ENCODE measurements around the gene CFAP53.
A peak's percentile ranks its signal among the peaks of the same experiment; 100 is the strongest.

Gene CFAP53

GRCh38 chr18:50280707-50281294, 14.5 kb upstream of the CFAP53 start:
- no peak overlapping the region for H3K27ac ChIP-seq (ENCODE audit: low read depth, low read length)

GRCh38 chr18:50279752-50280151, 13.5 kb upstream of the CFAP53 start:
- Histone ChIP-seq H3K27me3 (ENCODE audit: control insufficient read depth, insufficient read depth, low read length) (no peaks in the 10 kb centered on the region), H3K9ac (ENCODE audit: low read length) (no peak overlapping the region), H3K4me1 (ENCODE audit: control insufficient read depth, insufficient read depth, low read length) (peaks cover 7% of the 10 kb centered on the region), H3K4me3 (ENCODE audit: low read depth, low read length) (peak overlapping the region; percentile 97; the same call in 1 of the 2 replicates), H3K36me3 (ENCODE audit: control insufficient read depth, insufficient read depth, low read length) (peaks cover 72% of the 10 kb centered on the region), H3K9me3 (ENCODE audit: control insufficient read depth, insufficient read depth, low read depth, low read length) (no peaks in the 10 kb centered on the region), H3K27ac (ENCODE audit: low read depth, low read length) (no peak overlapping the region)

More at GRCh38 chr18:50280707-50281294, 14.5 kb upstream of the CFAP53 start:
- no peaks in the 10 kb centered on the region for H3K9me3 ChIP-seq (ENCODE audit: control insufficient read depth, insufficient read depth, low read depth, low read length)
- H3K27me3 ChIP-seq (ENCODE audit: control insufficient read depth, insufficient read depth, low read length), result no peaks in the 10 kb centered on the region
- H3K36me3 ChIP-seq (ENCODE audit: control insufficient read depth, insufficient read depth, low read length), result peaks cover 72% of the 10 kb centered on the region
- peaks cover 7% of the 10 kb centered on the region for H3K4me1 ChIP-seq (ENCODE audit: control insufficient read depth, insufficient read depth, low read length)
- H3K4me3 ChIP-seq (ENCODE audit: low read depth, low read length), result peak overlapping the region; percentile 97
- H3K9ac ChIP-seq (ENCODE audit: low read length), result peak overlapping the region; percentile 90

- Histone ChIP-seq H3K4me3 (ENCODE audit: low read depth, low read length) (no peak overlapping the region), H3K9me3 (ENCODE audit: control insufficient read depth, insufficient read depth, low read depth, low read length) (no peaks in the 10 kb centered on the region), H3K4me1 (ENCODE audit: control insufficient read depth, insufficient read depth, low read length) (peaks cover 7% of the 10 kb centered on the region), H3K9ac (ENCODE audit: low read length) (no peak overlapping the region), H3K36me3 (ENCODE audit: control insufficient read depth, insufficient read depth, low read length) (peaks cover 72% of the 10 kb centered on the region), H3K27ac (ENCODE audit: low read depth, low read length) (no peak overlapping the region), H3K27me3 (ENCODE audit: control insufficient read depth, insufficient read depth, low read length) (no peaks in the 10 kb centered on the region)
Measured at GRCh38 chr18:50277942-50278341, 11.6 kb upstream of the CFAP53 start.

- Histone ChIP-seq H3K27ac (ENCODE audit: low read depth, low read length) (no peak overlapping the region), H3K9ac (ENCODE audit: low read length) (no peak overlapping the region), H3K36me3 (ENCODE audit: control insufficient read depth, insufficient read depth, low read length) (peaks cover 79% of the 10 kb centered on the region), H3K4me3 (ENCODE audit: low read depth, low read length) (no peak overlapping the region), H3K27me3 (ENCODE audit: control insufficient read depth, insufficient read depth, low read length) (no peaks in the 10 kb centered on the region), H3K9me3 (ENCODE audit: control insufficient read depth, insufficient read depth, low read depth, low read length) (no peaks in the 10 kb centered on the region), H3K4me1 (ENCODE audit: control insufficient read depth, insufficient read depth, low read length) (peaks cover 5% of the 10 kb centered on the region; the same call in 1 of the 2 replicates)
Measured at GRCh38 chr18:50276452-50276851, 10.2 kb upstream of the CFAP53 start.

- Histone ChIP-seq H3K27ac (ENCODE audit: low read depth, low read length) (no peak overlapping the region), H3K4me3 (ENCODE audit: low read depth, low read length) (no peak overlapping the region), H3K9me3 (ENCODE audit: control insufficient read depth, insufficient read depth, low read depth, low read length) (no peaks in the 10 kb centered on the region), H3K27me3 (ENCODE audit: control insufficient read depth, insufficient read depth, low read length) (no peaks in the 10 kb centered on the region), H3K4me1 (ENCODE audit: control insufficient read depth, insufficient read depth, low read length) (peaks cover 5% of the 10 kb centered on the region; the same call in 1 of the 2 replicates), H3K9ac (ENCODE audit: low read length) (no peak overlapping the region), H3K36me3 (ENCODE audit: control insufficient read depth, insufficient read depth, low read length) (peaks cover 86% of the 10 kb centered on the region)
Measured at GRCh38 chr18:50275503-50276036, 9.3 kb upstream of the CFAP53 start.

GRCh38 chr18:50274941-50275340, 8.6 kb upstream of the CFAP53 start:
- Histone ChIP-seq H3K4me3 (ENCODE audit: low read depth, low read length) (no peak overlapping the region), H3K9me3 (ENCODE audit: control insufficient read depth, insufficient read depth, low read depth, low read length) (no peaks in the 10 kb centered on the region), H3K27ac (ENCODE audit: low read depth, low read length) (no peak overlapping the region), H3K27me3 (ENCODE audit: control insufficient read depth, insufficient read depth, low read length) (no peaks in the 10 kb centered on the region), H3K9ac (ENCODE audit: low read length) (no peak overlapping the region), H3K36me3 (ENCODE audit: control insufficient read depth, insufficient read depth, low read length) (peaks cover 93% of the 10 kb centered on the region), H3K4me1 (ENCODE audit: control insufficient read depth, insufficient read depth, low read length) (no peaks in the 10 kb centered on the region)

GRCh38 chr18:50274044-50274442, 7.7 kb upstream of the CFAP53 start:
- no peaks in the 10 kb centered on the region for H3K9me3 ChIP-seq (ENCODE audit: control insufficient read depth, insufficient read depth, low read depth, low read length)

GRCh38 chr18:50273203-50274043, 7.1 kb upstream of the CFAP53 start:
- Histone ChIP-seq H3K4me1 (ENCODE audit: control insufficient read depth, insufficient read depth, low read length) (no peaks in the 10 kb centered on the region), H3K4me3 (ENCODE audit: low read depth, low read length) (no peak overlapping the region), H3K27me3 (ENCODE audit: control insufficient read depth, insufficient read depth, low read length) (no peaks in the 10 kb centered on the region), H3K36me3 (ENCODE audit: control insufficient read depth, insufficient read depth, low read length) (peaks cover 89% of the 10 kb centered on the region), H3K27ac (ENCODE audit: low read depth, low read length) (no peak overlapping the region), H3K9ac (ENCODE audit: low read length) (no peak overlapping the region), H3K9me3 (ENCODE audit: control insufficient read depth, insufficient read depth, low read depth, low read length) (no peaks in the 10 kb centered on the region)

More at GRCh38 chr18:50274044-50274442, 7.7 kb upstream of the CFAP53 start:
- Histone ChIP-seq H3K27me3 (ENCODE audit: control insufficient read depth, insufficient read depth, low read length) (no peaks in the 10 kb centered on the region), H3K4me3 (ENCODE audit: low read depth, low read length) (no peak overlapping the region), H3K27ac (ENCODE audit: low read depth, low read length) (no peak overlapping the region), H3K36me3 (ENCODE audit: control insufficient read depth, insufficient read depth, low read length) (peaks cover 92% of the 10 kb centered on the region), H3K9ac (ENCODE audit: low read length) (no peak overlapping the region), H3K4me1 (ENCODE audit: control insufficient read depth, insufficient read depth, low read length) (no peaks in the 10 kb centered on the region)

- H3K36me3 ChIP-seq (ENCODE audit: control insufficient read depth, insufficient read depth, low read length), result peaks cover 86% of the 10 kb centered on the region
Measured at GRCh38 chr18:50272568-50272967, 6.3 kb upstream of the CFAP53 start.

GRCh38 chr18:50268022-50268747, 1.9 kb upstream of the CFAP53 start:
- Histone ChIP-seq H3K9ac (ENCODE audit: low read length) (no peak overlapping the region), H3K4me1 (ENCODE audit: control insufficient read depth, insufficient read depth, low read length) (peaks cover 5% of the 10 kb centered on the region), H3K27ac (ENCODE audit: low read depth, low read length) (no peak overlapping the region), H3K4me3 (ENCODE audit: low read depth, low read length) (peak overlapping the region; percentile 71), H3K36me3 (ENCODE audit: control insufficient read depth, insufficient read depth, low read length) (peaks cover 46% of the 10 kb centered on the region), H3K27me3 (ENCODE audit: control insufficient read depth, insufficient read depth, low read length) (peaks cover 4% of the 10 kb centered on the region; the same call in 1 of the 2 replicates), H3K9me3 (ENCODE audit: control insufficient read depth, insufficient read depth, low read depth, low read length) (no peaks in the 10 kb centered on the region)

More at GRCh38 chr18:50272568-50272967, 6.3 kb upstream of the CFAP53 start:
- Histone ChIP-seq H3K27ac (ENCODE audit: low read depth, low read length) (no peak overlapping the region), H3K4me3 (ENCODE audit: low read depth, low read length) (no peak overlapping the region), H3K9me3 (ENCODE audit: control insufficient read depth, insufficient read depth, low read depth, low read length) (no peaks in the 10 kb centered on the region), H3K27me3 (ENCODE audit: control insufficient read depth, insufficient read depth, low read length) (no peaks in the 10 kb centered on the region), H3K4me1 (ENCODE audit: control insufficient read depth, insufficient read depth, low read length) (no peaks in the 10 kb centered on the region; the same call in 1 of the 2 replicates), H3K9ac (ENCODE audit: low read length) (no peak overlapping the region)
